22Rv1 (cell line): Measurements from ENCODE around the gene HOXA13.
A peak's percentile ranks its signal among the peaks of the same experiment; 100 is the strongest.

Source experiments
- H3K27ac ChIP-seq: fragments of 450-650 bp; 2 replicates; pipeline ENCODE4 v1.5.1; 2017
- ZFX ChIP-seq: fragments of 450-650 bp; IDR thresholded peaks from 2 replicates; pipeline ENCODE4 v1.6.1; 2017; ENCODE audit warnings: antibody characterized with exemption, borderline replicate concordance
- TF ChIP-seq, protein P1 (sequence below): fragments of 450-650 bp; IDR thresholded peaks from 2 replicates; pipeline ENCODE4 v1.5.1; 2017; ENCODE audit warnings: mild to moderate bottlenecking

Gene HOXA13

DNA sequence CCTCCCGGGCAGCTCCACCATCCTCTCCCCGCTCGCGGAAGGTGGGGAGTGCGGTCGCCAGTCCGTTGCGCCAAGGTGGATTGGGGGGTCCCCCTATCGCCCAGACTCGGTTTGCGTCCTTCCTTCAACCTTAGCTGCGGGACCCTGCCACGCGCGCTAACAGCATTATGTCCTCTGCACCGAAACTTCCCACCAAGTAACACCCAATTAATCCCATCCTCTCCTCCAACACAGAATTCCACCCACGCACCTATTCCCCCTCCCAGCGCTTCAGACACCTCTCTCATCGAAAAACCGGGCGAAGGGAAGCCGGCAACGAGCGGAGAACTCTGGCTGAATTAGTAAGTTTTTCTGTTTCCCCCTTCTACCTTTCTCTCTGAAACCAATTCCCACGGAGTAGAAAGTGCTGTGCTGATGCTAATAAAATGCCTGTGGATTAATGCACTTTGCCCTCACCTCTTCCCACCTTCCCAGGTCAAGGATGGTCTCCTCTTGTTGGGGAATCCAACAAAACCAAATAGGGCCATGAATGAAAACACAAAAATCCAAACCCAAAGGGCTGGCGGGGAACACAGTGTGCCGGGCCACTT, 48.5 kb downstream of the HOXA13 start:
- TF ChIP-seq ZFX: no peak
- TF ChIP-seq, protein P1, sequence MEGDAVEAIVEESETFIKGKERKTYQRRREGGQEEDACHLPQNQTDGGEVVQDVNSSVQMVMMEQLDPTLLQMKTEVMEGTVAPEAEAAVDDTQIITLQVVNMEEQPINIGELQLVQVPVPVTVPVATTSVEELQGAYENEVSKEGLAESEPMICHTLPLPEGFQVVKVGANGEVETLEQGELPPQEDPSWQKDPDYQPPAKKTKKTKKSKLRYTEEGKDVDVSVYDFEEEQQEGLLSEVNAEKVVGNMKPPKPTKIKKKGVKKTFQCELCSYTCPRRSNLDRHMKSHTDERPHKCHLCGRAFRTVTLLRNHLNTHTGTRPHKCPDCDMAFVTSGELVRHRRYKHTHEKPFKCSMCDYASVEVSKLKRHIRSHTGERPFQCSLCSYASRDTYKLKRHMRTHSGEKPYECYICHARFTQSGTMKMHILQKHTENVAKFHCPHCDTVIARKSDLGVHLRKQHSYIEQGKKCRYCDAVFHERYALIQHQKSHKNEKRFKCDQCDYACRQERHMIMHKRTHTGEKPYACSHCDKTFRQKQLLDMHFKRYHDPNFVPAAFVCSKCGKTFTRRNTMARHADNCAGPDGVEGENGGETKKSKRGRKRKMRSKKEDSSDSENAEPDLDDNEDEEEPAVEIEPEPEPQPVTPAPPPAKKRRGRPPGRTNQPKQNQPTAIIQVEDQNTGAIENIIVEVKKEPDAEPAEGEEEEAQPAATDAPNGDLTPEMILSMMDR: no peak
- peak overlapping the region; percentile 99 for H3K27ac ChIP-seq

DNA sequence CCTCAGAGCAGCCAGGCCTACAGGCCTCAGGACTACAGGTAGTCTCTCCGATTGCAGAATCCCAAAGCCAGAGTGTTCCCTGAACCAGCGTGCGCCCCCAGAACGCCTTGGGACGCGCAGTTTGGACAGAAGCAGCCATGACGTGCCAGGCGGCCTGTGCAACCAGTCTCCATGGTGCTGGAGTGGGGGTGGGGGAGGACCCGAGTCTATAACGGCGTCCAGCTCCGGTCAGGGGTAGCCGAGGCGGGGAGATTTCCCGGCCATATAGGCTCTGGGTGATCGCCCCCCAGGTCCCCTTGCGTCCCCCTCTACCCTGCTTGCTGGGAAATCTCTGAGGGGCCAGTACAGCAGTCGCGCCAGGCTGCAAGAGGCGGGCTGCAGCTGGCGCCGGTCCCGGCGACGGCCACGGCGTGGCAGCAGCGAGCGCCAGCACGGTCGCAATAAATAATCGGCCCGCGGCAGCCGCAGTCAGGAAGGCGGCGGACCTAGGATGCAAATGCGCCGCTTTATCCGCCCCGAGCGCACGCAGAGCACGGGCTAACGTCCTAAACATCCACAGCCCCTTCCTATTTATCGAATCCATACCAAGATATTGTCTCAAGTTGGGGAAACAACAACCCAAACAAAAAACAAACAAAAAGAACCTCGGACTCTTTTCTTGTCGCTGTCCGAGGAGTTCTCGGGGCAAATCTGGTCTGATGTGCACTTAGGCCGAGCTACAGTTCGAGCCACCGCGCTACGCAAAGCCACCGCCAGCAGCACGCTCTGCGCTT, 49.1 kb downstream of the HOXA13 start:
- peak overlapping the region; percentile 99 for H3K27ac ChIP-seq
- no peak for TF ChIP-seq ZFX
- TF ChIP-seq, protein P1: peak; percentile 100

- TF ChIP-seq, protein P1: no peak
- TF ChIP-seq ZFX: no peak
- peak overlapping the region; percentile 99 for H3K27ac ChIP-seq
These were observed 49.9 kb downstream of the HOXA13 start for GRCh38 chr7:27149842-27150567.

GRCh38 chr7:27148756-27149641, 50.9 kb downstream of the HOXA13 start:
- no peak for TF ChIP-seq ZFX
- TF ChIP-seq, protein P1: no peak
- no peak overlapping the region for H3K27ac ChIP-seq

GRCh38 chr7:27148031-27148755, 51.7 kb downstream of the HOXA13 start:
- H3K27ac ChIP-seq: no peak overlapping the region
- no peak for TF ChIP-seq ZFX
- TF ChIP-seq, protein P1: no peak
